Tibial nerve (tissue), 4 donors: Measurements from ENCODE around the gene CTSL. TPM values are rescaled to one million over a fixed set of nuclear protein-coding genes. Genes with fewer than 3 reads are reported as not detected.

ENCODE experiments used
- DNase-seq, 2 donors: peaks; one replicate each; pipeline ENCODE4 v3.0.0-alpha.2; 2019; ENCODE audit warnings: low spot score in 2 of 2
- H3K27ac ChIP-seq, 4 donors: fragments of 200-600 bp; sonication (generic) in 3 of 4; one replicate each; pipeline ENCODE4 v1.5.1; 2017 to 2019; ENCODE audit warnings: mild to moderate bottlenecking in 1 of 4
- H3K27me3 ChIP-seq, 2 donors: fragments of 200-600 bp; sonication (generic) in 1 of 2; one replicate each; pipeline versions ENCODE4 v1.5.1 to v1.6.0; 2017 to 2019
- H3K36me3 ChIP-seq, 3 donors: fragments of 200-600 bp; sonication (generic); one replicate each; pipeline ENCODE4 v1.5.1; 2018 to 2019
- H3K4me1 ChIP-seq, 4 donors: fragments of 200-600 bp; sonication (generic) in 3 of 4; one replicate each; pipeline ENCODE4 v1.5.1; 2017 to 2019
- H3K4me3 ChIP-seq, 4 donors: fragments of 200-600 bp; sonication (generic) in 3 of 4; one replicate each; pipeline ENCODE4 v1.5.1; 2017 to 2019; ENCODE audit warnings: mild to moderate bottlenecking in 1 of 4, moderate library complexity in 1 of 4
- H3K9me3 ChIP-seq, 4 donors: fragments of 200-600 bp; sonication (generic) in 3 of 4; one replicate each; pipeline ENCODE4 v1.5.1; 2017 to 2019
- CTCF ChIP-seq, 5 experiments: fragments of 200-600 bp in 3 of 5; fragments of 450-650 bp in 2 of 5; sonication (generic) in 3 of 5; IDR thresholded peaks; one replicate each; pipeline ENCODE4 v1.5.1; 2016 to 2019; ENCODE audit warnings: antibody characterized with exemption in 5 of 5, mild to moderate bottlenecking in 3 of 5, moderate library complexity in 2 of 5
- EP300 ChIP-seq, 2 donors: sonication (generic); formaldehyde crosslinking; IDR thresholded peaks; one replicate each; pipeline ENCODE4 v1.6.1; 2017; ENCODE audit warnings: antibody characterized with exemption in 2 of 2, mild to moderate bottlenecking in 1 of 2
- POLR2A ChIP-seq, 2 donors: fragments of 450-650 bp; IDR thresholded peaks; one replicate each; pipeline ENCODE4 v1.6.1; 2017; ENCODE audit warnings: antibody characterized with exemption in 2 of 2, mild to moderate bottlenecking in 2 of 2, moderate library complexity in 2 of 2
- WGBS, 2 donors: methylation state at CpG; one replicate each; pipeline ENCODE4 v1.1.5; 2018; 5-methylcytosine and 5-hydroxymethylcytosine counted together
- total RNA-seq, 4 donors: library from RNA; depleted of rRNA; stranded (reverse); fragments of >200 nt; gene quantifications; one replicate each; pipeline ENCODE4 v1.1.0, GENCODE V29; 2016

Gene CTSL
- total RNA-seq, 4 donors from 2014 or later = 77.7 to 181 (median 100) TPM

- no peaks in the 10 kb centered on the region for H3K27me3 ChIP-seq
- no peak for DNase-seq
- 92 to 93% methylated on average over 7 of the region's 7 CpGs for WGBS, 2 donors
- no peaks in the 10 kb centered on the region for H3K9me3 ChIP-seq
- peaks cover 0 to 19% (median 0%) of the 10 kb centered on the region in 4 donors for H3K4me1 ChIP-seq
- no peak overlapping the region for H3K4me3 ChIP-seq
- H3K27ac ChIP-seq = no peak overlapping the region
- H3K36me3 ChIP-seq = peaks cover 0 to 38% (median 0%) of the 10 kb centered on the region in 3 donors
- TF ChIP-seq CTCF (IDR thresholded peaks at IDR 0.05) (no peak), POLR2A (IDR thresholded peaks at IDR 0.05) (no peak), EP300 (IDR thresholded peaks at IDR 0.05) (no peak)
Measured at GRCh38 chr9:87733273-87734052, 7.5 kb downstream of the CTSL start.

GRCh38 chr9:87734106-87734505, 8.2 kb downstream of the CTSL start:
- TF ChIP-seq EP300 (IDR thresholded peaks at IDR 0.05) (no peak), CTCF (IDR thresholded peaks at IDR 0.05) (no peak), POLR2A (IDR thresholded peaks at IDR 0.05) (no peak)
- Histone ChIP-seq H3K9me3 (no peaks in the 10 kb centered on the region), H3K4me3 (no peak overlapping the region), H3K27ac (no peak overlapping the region), H3K27me3 (no peaks in the 10 kb centered on the region), H3K36me3 (peaks cover 0 to 32% (median 0%) of the 10 kb centered on the region in 3 donors), H3K4me1 (peaks cover 0 to 13% (median 0%) of the 10 kb centered on the region in 4 donors)
- DNase-seq = no peak
- WGBS, 2 donors = 46 to 58% methylated on average over 2 of the region's 2 CpGs

GRCh38 chr9:87739546-87739945, 13.6 kb downstream of the CTSL start:
- Histone ChIP-seq H3K4me3 (no peak overlapping the region), H3K9me3 (peaks cover 0 to 11% (median 3%) of the 10 kb centered on the region in 4 donors), H3K27ac (no peak overlapping the region), H3K36me3 (no peaks in the 10 kb centered on the region), H3K27me3 (no peaks in the 10 kb centered on the region), H3K4me1 (no peaks in the 10 kb centered on the region)
- no peak for DNase-seq
- WGBS, 2 donors = 75 to 80% methylated on average over 3 of the region's 3 CpGs
- TF ChIP-seq POLR2A (IDR thresholded peaks at IDR 0.05) = no peak
- TF ChIP-seq CTCF (IDR thresholded peaks at IDR 0.05) = no peak
- TF ChIP-seq EP300 (IDR thresholded peaks at IDR 0.05) = no peak

GRCh38 chr9:87740209-87740608, 14.3 kb downstream of the CTSL start:
- no peak overlapping the region for H3K27ac ChIP-seq
- H3K4me3 ChIP-seq = no peak overlapping the region
- no peaks in the 10 kb centered on the region for H3K27me3 ChIP-seq
- peaks cover 0 to 11% (median 3%) of the 10 kb centered on the region in 4 donors for H3K9me3 ChIP-seq
- 78 to 93% methylated on average over 3 of the region's 3 CpGs for WGBS, 2 donors
- no peaks in the 10 kb centered on the region for H3K4me1 ChIP-seq
- DNase-seq = no peak
- TF ChIP-seq EP300 (IDR thresholded peaks at IDR 0.05) (no peak), POLR2A (IDR thresholded peaks at IDR 0.05) (no peak), CTCF (IDR thresholded peaks at IDR 0.05) (no peak)
- H3K36me3 ChIP-seq = no peaks in the 10 kb centered on the region

- H3K4me1 ChIP-seq = no peaks in the 10 kb centered on the region
- no peak overlapping the region for H3K4me3 ChIP-seq
- H3K27me3 ChIP-seq = no peaks in the 10 kb centered on the region
- 52 to 63% methylated on average over 4 of the region's 4 CpGs for WGBS, 2 donors
- H3K9me3 ChIP-seq = peaks cover 0 to 11% (median 3%) of the 10 kb centered on the region in 4 donors
- no peak overlapping the region for H3K27ac ChIP-seq
- TF ChIP-seq POLR2A (IDR thresholded peaks at IDR 0.05) (no peak), CTCF (IDR thresholded peaks at IDR 0.05) (no peak), EP300 (IDR thresholded peaks at IDR 0.05) (no peak)
- no peak for DNase-seq
- H3K36me3 ChIP-seq = no peaks in the 10 kb centered on the region
Measured at GRCh38 chr9:87741326-87741725, 15.4 kb downstream of the CTSL start.
